ENCODE measurements around the gene CNTNAP2. TPM values are rescaled to one million over a fixed set of nuclear protein-coding genes. Genes with fewer than 3 reads are reported as not detected.

CNTNAP2 gene
- total and polyA plus RNA-seq, 7 donors: 0.60 to 2.4 (median 1.7) TPM

DNA sequence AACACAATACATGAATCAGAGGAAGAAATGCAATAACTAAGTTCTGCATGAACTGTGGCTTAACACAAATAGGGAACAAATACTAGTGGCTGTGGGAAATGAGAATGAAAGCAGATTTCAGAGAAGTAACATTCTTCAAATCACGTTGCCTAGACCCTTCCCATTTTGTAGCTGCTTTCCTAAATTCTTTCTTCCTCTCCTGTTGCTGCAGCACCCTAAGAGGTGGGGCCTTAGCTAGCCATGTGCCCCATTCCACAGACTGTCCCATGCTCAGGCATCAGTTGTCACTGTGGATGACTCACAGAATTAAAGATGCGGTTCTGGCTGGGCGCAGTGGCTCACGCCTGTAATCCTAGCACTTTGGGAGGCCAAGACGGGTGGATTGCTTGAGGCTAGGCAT lies 1769.3 kb downstream of the CNTNAP2 start:
- intact Hi-C loops (cut with DNase I): no loop called here
- 83 to 88% methylated on average over 5 of the region's 5 CpGs for WGBS, 2 donors
- no peak overlapping the region for H3K4me3 ChIP-seq

GRCh38 chr7:147894271-147894670 lies 1777.7 kb downstream of the CNTNAP2 start:
- Histone ChIP-seq H3K27ac (no peak overlapping the region), H3K9me3 (no peaks in the 10 kb centered on the region), H3K36me3 (no peaks in the 10 kb centered on the region), H3K27me3 (no peaks in the 10 kb centered on the region), H3K4me1 (no peaks in the 10 kb centered on the region), H3K4me3 (no peak overlapping the region)
- TF ChIP-seq POLR2A (IDR thresholded peaks at IDR 0.05) (no peak), EP300 (IDR thresholded peaks at IDR 0.05) (no peak), POLR2AphosphoS5 (IDR thresholded peaks at IDR 0.05) (no peak)
- TF ChIP-seq, protein P1, sequence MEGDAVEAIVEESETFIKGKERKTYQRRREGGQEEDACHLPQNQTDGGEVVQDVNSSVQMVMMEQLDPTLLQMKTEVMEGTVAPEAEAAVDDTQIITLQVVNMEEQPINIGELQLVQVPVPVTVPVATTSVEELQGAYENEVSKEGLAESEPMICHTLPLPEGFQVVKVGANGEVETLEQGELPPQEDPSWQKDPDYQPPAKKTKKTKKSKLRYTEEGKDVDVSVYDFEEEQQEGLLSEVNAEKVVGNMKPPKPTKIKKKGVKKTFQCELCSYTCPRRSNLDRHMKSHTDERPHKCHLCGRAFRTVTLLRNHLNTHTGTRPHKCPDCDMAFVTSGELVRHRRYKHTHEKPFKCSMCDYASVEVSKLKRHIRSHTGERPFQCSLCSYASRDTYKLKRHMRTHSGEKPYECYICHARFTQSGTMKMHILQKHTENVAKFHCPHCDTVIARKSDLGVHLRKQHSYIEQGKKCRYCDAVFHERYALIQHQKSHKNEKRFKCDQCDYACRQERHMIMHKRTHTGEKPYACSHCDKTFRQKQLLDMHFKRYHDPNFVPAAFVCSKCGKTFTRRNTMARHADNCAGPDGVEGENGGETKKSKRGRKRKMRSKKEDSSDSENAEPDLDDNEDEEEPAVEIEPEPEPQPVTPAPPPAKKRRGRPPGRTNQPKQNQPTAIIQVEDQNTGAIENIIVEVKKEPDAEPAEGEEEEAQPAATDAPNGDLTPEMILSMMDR (IDR thresholded peaks at IDR 0.05): no peak
- 47 to 74% methylated on average over 4 of the region's 4 CpGs for WGBS, 2 donors
- intact Hi-C loops (cut with DNase I): no loop called here
- no peak for DNase-seq

More for the DNA sequence above, 1769.3 kb downstream of the CNTNAP2 start:
- DNase-seq: no peak
- Histone ChIP-seq H3K27ac (no peak overlapping the region), H3K4me1 (no peaks in the 10 kb centered on the region), H3K36me3 (no peaks in the 10 kb centered on the region), H3K9me3 (no peaks in the 10 kb centered on the region), H3K27me3 (no peaks in the 10 kb centered on the region)
- TF ChIP-seq, protein P1 (IDR thresholded peaks at IDR 0.05): no peak
- TF ChIP-seq POLR2AphosphoS5 (IDR thresholded peaks at IDR 0.05) (no peak), POLR2A (IDR thresholded peaks at IDR 0.05) (no peak), EP300 (IDR thresholded peaks at IDR 0.05) (no peak)

- intact Hi-C loops (cut with DNase I): no loop called here
- no peak overlapping the region for H3K27ac ChIP-seq
- no peaks in the 10 kb centered on the region for H3K36me3 ChIP-seq
- DNase-seq: no peak
- H3K27me3 ChIP-seq: no peaks in the 10 kb centered on the region
- H3K4me3 ChIP-seq: no peak overlapping the region
- no peaks in the 10 kb centered on the region for H3K4me1 ChIP-seq
- no peaks in the 10 kb centered on the region for H3K9me3 ChIP-seq
- no peak for TF ChIP-seq POLR2A (IDR thresholded peaks at IDR 0.05)
- no peak for TF ChIP-seq POLR2AphosphoS5 (IDR thresholded peaks at IDR 0.05)
- TF ChIP-seq EP300 (IDR thresholded peaks at IDR 0.05): no peak
- TF ChIP-seq, protein P1 (IDR thresholded peaks at IDR 0.05): no peak
- 95 to 97% methylated on average over 7 of the region's 7 CpGs for WGBS, 2 donors
These were observed 1779.5 kb downstream of the CNTNAP2 start for GRCh38 chr7:147896121-147896520.

DNA sequence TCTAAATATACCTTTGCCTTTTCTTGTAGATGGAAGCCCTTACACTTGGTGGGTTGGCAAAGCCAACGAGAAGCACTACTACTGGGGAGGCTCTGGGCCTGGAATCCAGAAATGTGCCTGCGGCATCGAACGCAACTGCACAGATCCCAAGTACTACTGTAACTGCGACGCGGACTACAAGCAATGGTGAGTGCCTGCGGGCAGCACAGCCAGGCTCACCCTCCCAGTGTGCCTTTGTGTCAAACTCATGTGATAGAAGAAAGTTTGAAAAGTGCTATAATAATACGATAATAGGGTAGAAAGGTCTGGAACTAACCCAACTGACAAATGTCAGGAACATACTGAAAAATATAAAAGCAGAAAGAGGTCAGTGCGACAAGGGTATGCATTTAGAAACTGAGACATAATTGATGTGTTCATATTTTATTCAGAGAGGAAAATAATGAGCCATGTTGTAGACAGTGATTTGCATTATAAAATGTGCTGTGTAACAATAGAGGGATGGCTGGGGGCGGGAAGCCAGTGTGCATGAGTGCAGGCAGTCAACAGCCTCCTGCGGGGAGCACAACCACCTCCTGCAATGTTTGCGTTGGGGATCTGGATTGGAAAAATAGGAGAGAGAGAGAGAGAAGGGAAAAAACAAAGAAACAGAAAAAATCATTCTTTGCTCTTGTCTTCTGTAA lies 1787.1 kb downstream of the CNTNAP2 start:
- DNase-seq: no peak
- 91 to 92% methylated on average over 13 of the region's 13 CpGs for WGBS, 2 donors
- Histone ChIP-seq H3K27ac (no peak overlapping the region), H3K4me3 (no peak overlapping the region), H3K27me3 (no peaks in the 10 kb centered on the region), H3K36me3 (no peaks in the 10 kb centered on the region), H3K4me1 (no peaks in the 10 kb centered on the region), H3K9me3 (no peaks in the 10 kb centered on the region)
- no peak for TF ChIP-seq EP300 (IDR thresholded peaks at IDR 0.05)
- no peak for TF ChIP-seq POLR2A (IDR thresholded peaks at IDR 0.05)
- TF ChIP-seq POLR2AphosphoS5 (IDR thresholded peaks at IDR 0.05): no peak
- TF ChIP-seq, protein P1 (IDR thresholded peaks at IDR 0.05): no peak
- intact Hi-C loops (cut with DNase I): no loop called here

- no peak overlapping the region for H3K27ac ChIP-seq
- no peaks in the 10 kb centered on the region for H3K27me3 ChIP-seq
- no peak for DNase-seq
- TF ChIP-seq EP300 (IDR thresholded peaks at IDR 0.05) (no peak), POLR2AphosphoS5 (IDR thresholded peaks at IDR 0.05) (no peak)
- H3K9me3 ChIP-seq: no peaks in the 10 kb centered on the region
- no peaks in the 10 kb centered on the region for H3K4me1 ChIP-seq
- H3K4me3 ChIP-seq: no peak overlapping the region
- H3K36me3 ChIP-seq: no peaks in the 10 kb centered on the region
- WGBS, 2 donors: 47 to 73% methylated on average over 3 of the region's 3 CpGs
- intact Hi-C loops (cut with DNase I): no loop called here
These were observed 1787.6 kb downstream of the CNTNAP2 start for GRCh38 chr7:147904219-147904576.
